Fibroblast of lung (primary cell): ENCODE measurements around the gene EBF3.

ENCODE experiments used
- CTCF ChIP-seq, 2 donors: IDR thresholded peaks in 1 of 2; conservative IDR thresholded peaks in 1 of 2; 1 replicate in 1 of 2; 2 replicates in 1 of 2; pipeline ENCODE4 v1.5.1; 2011 to 2012; ENCODE audit warnings: low read length in 2 of 2, control low read depth in 1 of 2, inconsistent platforms in 1 of 2, low read depth in 1 of 2, mild to moderate bottlenecking in 1 of 2
- EZH2 ChIP-seq: IDR thresholded peaks from 2 replicates; pipeline ENCODE4 v1.5.1; 2012; ENCODE audit warnings: low read length, control low read depth, mild to moderate bottlenecking; ENCODE audit errors: missing control alignments

GRCh38 chr10:129935867-129936152 is 28.3 kb downstream of the EBF3 start:
- TF ChIP-seq CTCF (conservative IDR thresholded peaks at IDR 0.05 in 1 of 2, IDR thresholded peaks at IDR 0.05 in 1 of 2; ENCODE audit: low read depth in 1 of 2, low read length in 2 of 2) (no peak), EZH2 (no peak)
